HepG2 (cell line): Measurements from ENCODE around the gene VAMP2. TPM values are rescaled to one million over a fixed set of nuclear protein-coding genes. Genes with fewer than 3 reads are reported as not detected.
A peak's percentile ranks its signal among the peaks of the same experiment; 100 is the strongest.

ENCODE experiments used
- AKAP8 ChIP-seq: sonication (generic); formaldehyde crosslinking; IDR thresholded peaks from 2 replicates; pipeline ENCODE4 v1.5.1; 2020; ENCODE audit warnings: mild to moderate bottlenecking, missing genetic modification reagents
- BRF2 ChIP-seq: sonication (generic); formaldehyde crosslinking; IDR thresholded peaks from 2 replicates; pipeline ENCODE4 v1.8.1; 2022; ENCODE audit warnings: mild to moderate bottlenecking, missing genetic modification reagents
- CHD2 ChIP-seq: IDR thresholded peaks from 2 replicates; pipeline ENCODE4 v1.6.1; 2011; ENCODE audit warnings: low read depth, low read length, improper control_type of control experiment
- ESRRA ChIP-seq: sonication (generic); formaldehyde crosslinking; IDR thresholded peaks from 2 replicates; pipeline ENCODE4 v1.5.1; 2020; ENCODE audit warnings: mild to moderate bottlenecking, low read depth, missing genetic modification reagents
- GFI1 ChIP-seq: sonication (generic); formaldehyde crosslinking; IDR thresholded peaks from 2 replicates; pipeline ENCODE4 v1.5.0; 2020; ENCODE audit warnings: missing genetic modification reagents, mild to moderate bottlenecking, borderline replicate concordance
- HMGA1 ChIP-seq: sonication (generic); formaldehyde crosslinking; conservative IDR thresholded peaks from 2 replicates; pipeline ENCODE4 v1.4.0; 2020; ENCODE audit warnings: missing genetic modification reagents
- NKX3-1 ChIP-seq: sonication (generic); formaldehyde crosslinking; IDR thresholded peaks from 2 replicates; pipeline ENCODE4 v1.5.0; 2020; ENCODE audit warnings: missing genetic modification reagents
- RCOR2 ChIP-seq: IDR thresholded peaks from 2 replicates; pipeline ENCODE4 v1.6.1; 2016; ENCODE audit warnings: missing biosample characterization, missing genetic modification reagents
- RFX1 ChIP-seq: fragments of 450-650 bp; IDR thresholded peaks from 2 replicates; pipeline ENCODE4 v1.6.1; 2017
- SAP130 ChIP-seq: IDR thresholded peaks from 2 replicates; pipeline ENCODE4 v1.6.1; 2016; ENCODE audit warnings: low read depth
- TAF15 ChIP-seq: fragments of 200-400 bp; formaldehyde crosslinking; IDR thresholded peaks from one replicate; pipeline ENCODE4 v1.6.1; 2018; ENCODE audit warnings: mild to moderate bottlenecking, low read depth, low read length; ENCODE audit not compliant: poor library complexity, severe bottlenecking
- TBX2 ChIP-seq: sonication (generic); formaldehyde crosslinking; IDR thresholded peaks from 2 replicates; pipeline ENCODE4 v1.5.0; 2020; ENCODE audit warnings: missing genetic modification reagents, mild to moderate bottlenecking, borderline replicate concordance
- TIGD3 ChIP-seq: sonication (generic); formaldehyde crosslinking; IDR thresholded peaks from 2 replicates; pipeline ENCODE4 v1.5.1; 2020; ENCODE audit warnings: mild to moderate bottlenecking, missing genetic modification reagents, borderline replicate concordance
- ZBTB1 ChIP-seq: sonication (generic); formaldehyde crosslinking; IDR thresholded peaks from 2 replicates; pipeline ENCODE4 v1.4.0; 2020; ENCODE audit warnings: missing genetic modification reagents, borderline replicate concordance
- ZFAT ChIP-seq: sonication (generic); formaldehyde crosslinking; conservative IDR thresholded peaks from 2 replicates; pipeline ENCODE4 v1.8.1; 2023; ENCODE audit warnings: missing genetic modification reagents, inconsistent platforms
- ZNF225 ChIP-seq: sonication (generic); formaldehyde crosslinking; IDR thresholded peaks from 2 replicates; pipeline ENCODE4 v1.4.0; 2020; ENCODE audit warnings: mild to moderate bottlenecking, missing genetic modification reagents
- ZNF44 ChIP-seq: sonication (generic); formaldehyde crosslinking; IDR thresholded peaks from 2 replicates; pipeline ENCODE4 v1.5.1; 2020; ENCODE audit warnings: mild to moderate bottlenecking, missing genetic modification reagents
- ZNF616 ChIP-seq: sonication (generic); formaldehyde crosslinking; IDR thresholded peaks from 2 replicates; pipeline ENCODE4 v1.5.0; 2020; ENCODE audit warnings: low read depth, mild to moderate bottlenecking, missing genetic modification reagents
- ZNF713 ChIP-seq: sonication (generic); formaldehyde crosslinking; IDR thresholded peaks from 2 replicates; pipeline ENCODE4 v1.4.0; 2020; ENCODE audit warnings: mild to moderate bottlenecking, missing genetic modification reagents
- ZNF749 ChIP-seq: sonication (generic); formaldehyde crosslinking; IDR thresholded peaks from 2 replicates; pipeline ENCODE4 v1.8.0; 2022; ENCODE audit warnings: mild to moderate bottlenecking, missing genetic modification reagents, moderate library complexity, borderline replicate concordance
- polyA plus RNA-seq, 8 experiments: library from polyadenylated mRNA; depleted of rRNA in 3 of 8; stranded (reverse) in 7 of 8; unstranded in 1 of 8; fragments of >200 nt; fragmentation: Illumina TruSeq in 4 of 8; extraction: Trizol in 4 of 8; gene quantifications; 2 replicates each; pipeline versions ENCODE4 v1.2.1 to v1.2.3, GENCODE V29; 2011 to 2016; ENCODE audit warnings: low read depth in 4 of 8, missing spikeins in 1 of 8, mixed read lengths in 1 of 8; ENCODE audit not compliant: insufficient read depth in 1 of 8
- total RNA-seq, 5 experiments: library from RNA; depleted of rRNA; stranded (reverse); fragments of >200 nt; fragmentation: Illumina TruSeq; extraction: Trizol; gene quantifications; 2 replicates each; pipeline ENCODE4 v1.2.3, GENCODE V29; 2016; ENCODE audit warnings: low read depth in 1 of 5
- TF ChIP-seq, protein P1 (sequence below): sonication (generic); formaldehyde crosslinking; IDR thresholded peaks from 2 replicates; pipeline ENCODE4 v1.5.0; 2020; ENCODE audit warnings: mild to moderate bottlenecking, missing genetic modification reagents, moderate library complexity
- TF ChIP-seq, protein P2 (sequence below): sonication (generic); formaldehyde crosslinking; IDR thresholded peaks from 2 replicates; pipeline ENCODE4 v1.8.0; 2022; ENCODE audit warnings: mild to moderate bottlenecking, missing genetic modification reagents, moderate library complexity
- TF ChIP-seq, protein P3 (sequence below): sonication (generic); IDR thresholded peaks from 2 replicates; pipeline ENCODE4 v1.6.1; 2016; ENCODE audit warnings: low read depth, borderline replicate concordance

The VAMP2 gene
- total and polyA plus RNA-seq, 2 of the 13 experiments (the other 11 are each of a cell fraction or from before 2014, with no cell fraction given) = 3.9 to 17.2 TPM

DNA sequence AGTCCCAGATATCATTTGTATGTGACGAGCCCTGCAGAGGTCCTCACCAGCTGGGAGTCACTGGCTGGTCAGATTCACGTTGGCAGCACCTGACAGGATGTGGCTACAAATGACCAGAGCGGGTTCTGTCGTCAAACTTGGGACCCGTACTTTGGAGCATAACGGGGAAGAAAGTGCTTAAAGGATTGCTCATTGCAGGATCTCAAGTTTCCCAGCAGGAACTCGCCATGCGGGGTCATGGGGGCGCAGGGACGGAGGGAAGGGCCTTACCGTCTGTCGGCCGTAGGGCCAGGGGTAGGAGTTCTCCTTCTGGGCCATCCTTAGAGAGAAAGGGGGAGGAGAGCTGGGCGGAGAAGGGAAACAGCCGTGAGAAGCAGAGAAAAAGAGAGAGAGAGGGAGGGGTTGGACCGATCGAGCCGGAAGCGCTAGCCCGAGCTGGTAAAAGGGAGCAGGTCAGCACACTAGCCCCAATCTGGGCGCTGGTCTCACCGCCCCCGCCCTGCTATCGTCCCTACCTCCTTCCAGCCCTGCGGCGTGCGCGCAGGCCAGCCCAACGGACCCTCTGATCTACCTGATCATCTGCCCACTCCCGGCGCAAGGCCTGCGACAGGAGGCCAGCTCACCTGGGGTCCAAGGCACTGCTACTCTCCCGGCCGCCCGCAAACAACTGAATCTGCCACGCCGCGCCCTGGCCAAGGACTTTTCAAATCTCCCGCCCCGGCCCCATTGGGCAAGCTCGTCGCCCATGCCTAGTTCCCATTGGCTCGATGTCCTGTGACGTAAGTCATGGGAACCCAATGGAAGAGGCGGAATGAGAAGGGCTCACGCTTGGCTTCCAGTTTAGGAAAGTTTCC lies 47.4 kb upstream of the VAMP2 start, which contains the start of gene AURKB (continued):
- TF ChIP-seq, protein P1, sequence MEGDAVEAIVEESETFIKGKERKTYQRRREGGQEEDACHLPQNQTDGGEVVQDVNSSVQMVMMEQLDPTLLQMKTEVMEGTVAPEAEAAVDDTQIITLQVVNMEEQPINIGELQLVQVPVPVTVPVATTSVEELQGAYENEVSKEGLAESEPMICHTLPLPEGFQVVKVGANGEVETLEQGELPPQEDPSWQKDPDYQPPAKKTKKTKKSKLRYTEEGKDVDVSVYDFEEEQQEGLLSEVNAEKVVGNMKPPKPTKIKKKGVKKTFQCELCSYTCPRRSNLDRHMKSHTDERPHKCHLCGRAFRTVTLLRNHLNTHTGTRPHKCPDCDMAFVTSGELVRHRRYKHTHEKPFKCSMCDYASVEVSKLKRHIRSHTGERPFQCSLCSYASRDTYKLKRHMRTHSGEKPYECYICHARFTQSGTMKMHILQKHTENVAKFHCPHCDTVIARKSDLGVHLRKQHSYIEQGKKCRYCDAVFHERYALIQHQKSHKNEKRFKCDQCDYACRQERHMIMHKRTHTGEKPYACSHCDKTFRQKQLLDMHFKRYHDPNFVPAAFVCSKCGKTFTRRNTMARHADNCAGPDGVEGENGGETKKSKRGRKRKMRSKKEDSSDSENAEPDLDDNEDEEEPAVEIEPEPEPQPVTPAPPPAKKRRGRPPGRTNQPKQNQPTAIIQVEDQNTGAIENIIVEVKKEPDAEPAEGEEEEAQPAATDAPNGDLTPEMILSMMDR (CRISPR knock-in tag) = no peak
- no peak for TF ChIP-seq TIGD3 (CRISPR knock-in tag)
- no peak for TF ChIP-seq TAF15
- TF ChIP-seq ZNF713 (CRISPR knock-in tag) = no peak; the same call in 1 of the 2 replicates
- TF ChIP-seq RCOR2 (CRISPR knock-in tag) = no peak
- TF ChIP-seq, protein P2, sequence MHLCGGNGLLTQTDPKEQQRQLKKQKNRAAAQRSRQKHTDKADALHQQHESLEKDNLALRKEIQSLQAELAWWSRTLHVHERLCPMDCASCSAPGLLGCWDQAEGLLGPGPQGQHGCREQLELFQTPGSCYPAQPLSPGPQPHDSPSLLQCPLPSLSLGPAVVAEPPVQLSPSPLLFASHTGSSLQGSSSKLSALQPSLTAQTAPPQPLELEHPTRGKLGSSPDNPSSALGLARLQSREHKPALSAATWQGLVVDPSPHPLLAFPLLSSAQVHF (CRISPR knock-in tag) = 0 out of 2 replicates have a peak, but pooled peaks have one; percentile 55
- no peak for TF ChIP-seq ESRRA (CRISPR knock-in tag)
- TF ChIP-seq ZNF225 = no peak
- TF ChIP-seq ZNF749 (CRISPR knock-in tag) = peak; percentile 92; the same call in 1 of the 2 replicates
- no peak for TF ChIP-seq HMGA1
- no peak for TF ChIP-seq ZFAT (CRISPR knock-in tag)
- peak; percentile 51; the same call in 1 of the 2 replicates for TF ChIP-seq GFI1 (CRISPR knock-in tag)
- 0 out of 2 replicates have a peak, but pooled peaks have one; percentile 17 for TF ChIP-seq ZNF616 (CRISPR knock-in tag)
- TF ChIP-seq ZNF44 = no peak
- 0 out of 2 replicates have a peak, but pooled peaks have one; percentile 35 for TF ChIP-seq TBX2 (CRISPR knock-in tag)
- TF ChIP-seq AKAP8 (CRISPR knock-in tag) = no peak
- no peak for TF ChIP-seq ZBTB1
- TF ChIP-seq RFX1 = no peak
- no peak for TF ChIP-seq CHD2
- TF ChIP-seq SAP130 (CRISPR knock-in tag) = peak; percentile 100
- 0 out of 2 replicates have a peak, but pooled peaks have one; percentile 30 for TF ChIP-seq NKX3-1 (CRISPR knock-in tag)
- no peak for TF ChIP-seq BRF2 (CRISPR knock-in tag)
- TF ChIP-seq, protein P3, sequence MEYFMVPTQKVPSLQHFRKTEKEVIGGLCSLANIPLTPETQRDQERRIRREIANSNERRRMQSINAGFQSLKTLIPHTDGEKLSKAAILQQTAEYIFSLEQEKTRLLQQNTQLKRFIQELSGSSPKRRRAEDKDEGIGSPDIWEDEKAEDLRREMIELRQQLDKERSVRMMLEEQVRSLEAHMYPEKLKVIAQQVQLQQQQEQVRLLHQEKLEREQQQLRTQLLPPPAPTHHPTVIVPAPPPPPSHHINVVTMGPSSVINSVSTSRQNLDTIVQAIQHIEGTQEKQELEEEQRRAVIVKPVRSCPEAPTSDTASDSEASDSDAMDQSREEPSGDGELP = peak; percentile 62; the same call in 1 of the 2 replicates
